H1 (cell line): Measurements from ENCODE around the gene GNAQ. TPM values are rescaled to one million over a fixed set of nuclear protein-coding genes. Genes with fewer than 3 reads are reported as not detected.

Source experiments
- CTCF ChIA-PET: fragments of 300-600 bp; sonication (Branson Sonifier 250); formaldehyde crosslinking; loops from one replicate; lab custom pipeline; 2021; ENCODE audit not compliant: partially characterized antibody; lab: Charles Lee
- POLR2A ChIA-PET: fragments of 300-600 bp; sonication (Branson Sonifier 250); formaldehyde crosslinking; loops from one replicate; lab custom pipeline; 2021; ENCODE audit warnings: inconsistent platforms; ENCODE audit not compliant: partially characterized antibody; lab: Charles Lee
- DNase-seq, 2 experiments: peaks; one replicate each; pipeline versions ENCODE4 v3.0.0 to v3.0.0-alpha.2; 2010 to 2022; ENCODE audit warnings: low spot score in 2 of 2, low read depth in 1 of 2, mixed read lengths in 1 of 2
- FAIRE-seq: peaks from 2 replicates; lab custom pipeline; 2011; peaks lifted over from hg19 to GRCh38; lab: Jason Lieb, UNC
- H2AFZ ChIP-seq: 2 replicates; pipeline ENCODE4 v1.8.1; 2012; ENCODE audit warnings: low read length, inconsistent platforms
- H2AK5ac ChIP-seq: 2 replicates; pipeline ENCODE4 v1.6.1; 2013; ENCODE audit warnings: low read depth, low read length
- H2BK120ac ChIP-seq: replicated peaks from 2 replicates; pipeline ENCODE3; 2013; ENCODE audit warnings: low read depth, low read length, inconsistent platforms
- H2BK12ac ChIP-seq: 2 replicates; pipeline ENCODE4 v1.6.1; 2013; ENCODE audit warnings: low read depth, low read length
- H2BK15ac ChIP-seq: 2 replicates; pipeline ENCODE4 v1.6.1; 2013; ENCODE audit warnings: low read length
- H2BK20ac ChIP-seq: 2 replicates; pipeline ENCODE4 v1.6.1; 2013; ENCODE audit warnings: low read length
- H2BK5ac ChIP-seq: 2 replicates; pipeline ENCODE4 v1.6.1; 2013; ENCODE audit warnings: low read depth, low read length
- H3K14ac ChIP-seq: 2 replicates; pipeline ENCODE4 v1.6.1; 2013; ENCODE audit warnings: inconsistent platforms; ENCODE audit not compliant: insufficient read length
- H3K18ac ChIP-seq: 2 replicates; pipeline ENCODE4 v1.6.1; 2013; ENCODE audit warnings: low read length; ENCODE audit errors: extremely low read depth
- H3K23ac ChIP-seq: 2 replicates; pipeline ENCODE4 v1.6.1; 2013; ENCODE audit warnings: inconsistent platforms; ENCODE audit not compliant: insufficient read length
- H3K23me2 ChIP-seq: 2 replicates; pipeline ENCODE4 v1.6.1; 2013; ENCODE audit warnings: low read depth, low read length
- H3K27ac ChIP-seq: 2 replicates; pipeline ENCODE4 v1.6.1; 2011; ENCODE audit warnings: low read depth, low read length, inconsistent platforms
- H3K27me3 ChIP-seq, 4 experiments: replicated peaks in 1 of 4; 1 replicate in 1 of 4; 2 replicates in 3 of 4; pipeline versions ENCODE4 v1.6.1 to v1.8.1; 2011 to 2013; ENCODE audit warnings: low read length in 3 of 4, mild to moderate bottlenecking in 3 of 4, inconsistent platforms in 2 of 4, mixed read lengths in 2 of 4, moderate library complexity in 1 of 4; ENCODE audit not compliant: control insufficient read depth in 3 of 4, insufficient read depth in 3 of 4; ENCODE audit errors: extremely low read depth in 1 of 4
- H3K36me3 ChIP-seq, 4 experiments: 2 replicates each; pipeline versions ENCODE4 v1.6.1 to v1.8.1; 2011 to 2013; ENCODE audit warnings: mild to moderate bottlenecking in 4 of 4, low read length in 3 of 4, moderate library complexity in 2 of 4, control low read depth in 1 of 4, inconsistent platforms in 1 of 4; ENCODE audit not compliant: insufficient read depth in 4 of 4, control insufficient read depth in 2 of 4
- H3K4ac ChIP-seq: replicated peaks from 2 replicates; pipeline ENCODE3; 2013; ENCODE audit warnings: low read length, low read depth, mixed read lengths, inconsistent platforms; ENCODE audit not compliant: insufficient read length
- H3K4me1 ChIP-seq, 4 experiments: replicated peaks in 1 of 4; 1 replicate in 1 of 4; 2 replicates in 3 of 4; pipeline versions ENCODE4 v1.6.1 to v1.8.1; 2011 to 2013; ENCODE audit warnings: low read length in 3 of 4, inconsistent platforms in 2 of 4, mixed read lengths in 1 of 4; ENCODE audit not compliant: insufficient read depth in 4 of 4, control insufficient read depth in 3 of 4
- H3K4me2 ChIP-seq, 2 experiments: 2 replicates each; pipeline versions ENCODE4 v1.6.1 to v1.8.1; 2011 to 2013; ENCODE audit warnings: low read depth in 2 of 2, low read length in 2 of 2, control low read depth in 1 of 2, inconsistent platforms in 1 of 2, mild to moderate bottlenecking in 1 of 2; ENCODE audit not compliant: insufficient read depth in 1 of 2
- H3K4me3 ChIP-seq, 4 experiments: fragments of 200-600, 300-600 bp in 1 of 4; sonication (generic), shearing (Covaris generic), sonication (Bioruptor Twin) in 1 of 4; 2 replicates each; pipeline versions ENCODE4 v1.5.1 to v1.8.1; 2011 to 2016; ENCODE audit warnings: low read length in 4 of 4, low read depth in 3 of 4, control low read depth in 2 of 4, inconsistent platforms in 2 of 4, mild to moderate bottlenecking in 2 of 4, mixed read lengths in 1 of 4, moderate library complexity in 1 of 4; ENCODE audit not compliant: insufficient read depth in 2 of 4; ENCODE audit errors: extremely low read depth in 1 of 4
- H3K56ac ChIP-seq: replicated peaks from 2 replicates; pipeline ENCODE3; 2013; ENCODE audit warnings: low read depth, mild to moderate bottlenecking, mixed read lengths, low read length, inconsistent platforms; ENCODE audit not compliant: insufficient read length
- H3K79me1 ChIP-seq: 2 replicates; pipeline ENCODE4 v1.6.1; 2013; ENCODE audit warnings: low read depth, low read length, control low read depth
- H3K79me2 ChIP-seq, 2 experiments: 2 replicates each; pipeline versions ENCODE4 v1.6.1 to v1.8.1; 2012 to 2013; ENCODE audit warnings: low read length in 2 of 2, mild to moderate bottlenecking in 2 of 2, inconsistent platforms in 1 of 2; ENCODE audit not compliant: insufficient read depth in 2 of 2, control insufficient read depth in 1 of 2
- H3K9ac ChIP-seq, 4 experiments: replicated peaks in 1 of 4; 1 replicate in 1 of 4; 2 replicates in 3 of 4; pipeline versions ENCODE4 v1.6.1 to v1.8.1; 2011 to 2013; ENCODE audit warnings: low read depth in 3 of 4, low read length in 3 of 4, control low read depth in 2 of 4, mild to moderate bottlenecking in 2 of 4, moderate library complexity in 2 of 4, inconsistent platforms in 1 of 4; ENCODE audit errors: extremely low read depth in 1 of 4
- H3K9me3 ChIP-seq, 2 experiments: 2 replicates each; pipeline versions ENCODE4 v1.6.1 to v1.8.1; 2012 to 2013; ENCODE audit warnings: mild to moderate bottlenecking in 2 of 2, moderate library complexity in 2 of 2, control low read depth in 1 of 2, inconsistent platforms in 1 of 2, low read depth in 1 of 2, low read length in 1 of 2, mixed read lengths in 1 of 2; ENCODE audit not compliant: insufficient read depth in 2 of 2
- H4K20me1 ChIP-seq, 2 experiments: replicated peaks in 1 of 2; 2 replicates each; pipeline versions ENCODE3 to v1.8.1; 2011 to 2013; ENCODE audit warnings: inconsistent platforms in 2 of 2, low read length in 2 of 2, mild to moderate bottlenecking in 1 of 2; ENCODE audit not compliant: insufficient read depth in 2 of 2, control insufficient read depth in 1 of 2
- H4K5ac ChIP-seq: 2 replicates; pipeline ENCODE4 v1.6.1; 2013; ENCODE audit warnings: low read length, low read depth, mixed read lengths, inconsistent platforms; ENCODE audit not compliant: insufficient read length
- H4K8ac ChIP-seq: 2 replicates; pipeline ENCODE4 v1.8.0; 2013; ENCODE audit warnings: mild to moderate bottlenecking, moderate library complexity, low read length, inconsistent platforms; ENCODE audit not compliant: insufficient read depth; ENCODE audit errors: extremely low read depth
- H4K91ac ChIP-seq: replicated peaks from 2 replicates; pipeline ENCODE3; 2013; ENCODE audit warnings: low read length, mixed read lengths, inconsistent platforms; ENCODE audit not compliant: insufficient read length
- CEBPB ChIP-seq: IDR thresholded peaks from 2 replicates; pipeline ENCODE4 v1.6.1; 2012; ENCODE audit warnings: low read depth, low read length
- GABPA ChIP-seq: IDR thresholded peaks from 2 replicates; pipeline ENCODE4 v1.6.1; 2011; ENCODE audit warnings: mild to moderate bottlenecking, low read length, moderate library complexity, borderline replicate concordance; ENCODE audit not compliant: insufficient read depth
- NANOG ChIP-seq: IDR thresholded peaks from 2 replicates; pipeline ENCODE4 v1.6.1; 2011; ENCODE audit warnings: low read length, low read depth, mild to moderate bottlenecking, inconsistent platforms; ENCODE audit not compliant: insufficient read depth, poor library complexity, severe bottlenecking
- POU5F1 ChIP-seq: IDR thresholded peaks from 2 replicates; pipeline ENCODE4 v1.6.1; 2011; ENCODE audit warnings: low read depth, mild to moderate bottlenecking, low read length, moderate library complexity
- SAP30 ChIP-seq: fragments of 300-600 bp; sonication (generic); IDR thresholded peaks from 2 replicates; pipeline ENCODE4 v1.7.1; 2012; ENCODE audit warnings: low read length, moderate library complexity, mild to moderate bottlenecking, inconsistent platforms; ENCODE audit not compliant: insufficient read depth, insufficient replicate concordance
- SP1 ChIP-seq: IDR thresholded peaks from 2 replicates; pipeline ENCODE4 v1.6.1; 2011; ENCODE audit warnings: low read depth, low read length
- SUZ12 ChIP-seq: fragments of 200-600 bp; sonication (generic); IDR thresholded peaks from 2 replicates; pipeline ENCODE4 v1.6.1; 2012; ENCODE audit warnings: mild to moderate bottlenecking, inconsistent platforms, low read length, moderate library complexity, mixed read lengths
- TCF12 ChIP-seq: IDR thresholded peaks from 2 replicates; pipeline ENCODE4 v1.6.1; 2011; ENCODE audit warnings: low read depth, mild to moderate bottlenecking, low read length
- WGBS, 2 experiments: shearing (Covaris generic) in 1 of 2; methylation state at CpG; one replicate each; pipeline versions ENCODE4 v1.1.6 to v1.1.7; 2013 to 2015; ENCODE audit warnings: low lambda C conversion rate in 2 of 2, mixed read lengths in 2 of 2, inconsistent platforms in 1 of 2, low coverage in 1 of 2, missing lambda C conversion rate in 1 of 2; ENCODE audit not compliant: insufficient replicate concordance in 2 of 2, insufficient coverage in 1 of 2, insufficient read length in 1 of 2; ENCODE audit errors: extremely low coverage in 1 of 2, missing lambda C conversion rate in 1 of 2; 5-methylcytosine and 5-hydroxymethylcytosine counted together
- polyA plus RNA-seq, 7 experiments: library from polyadenylated mRNA; depleted of rRNA in 3 of 7; stranded (reverse) in 5 of 7; unstranded in 2 of 7; fragments of >200 nt in 5 of 7; fragments of 200-250 nt in 2 of 7; gene quantifications; 1 replicate in 5 of 7; 2 replicates in 1 of 7; 4 replicates in 1 of 7; pipeline versions ENCODE4 v1.2.1 to v1.2.3, GENCODE V29; 2011 to 2013; ENCODE audit warnings: missing spikeins in 2 of 7, mixed read lengths in 2 of 7
- total RNA-seq: library from RNA; stranded (reverse); fragmentation: NEBNext Ultra II Directional; extraction: Animal tissue kit (Norgen Biotek cat#: 25700); gene quantifications from 2 replicates; pipeline ENCODE4 v1.2.1, GENCODE V29; 2021
- TF ChIP-seq, protein P1 (sequence below), 3 experiments: IDR thresholded peaks; 1 replicate in 2 of 3; 2 replicates in 1 of 3; pipeline versions ENCODE4 v1.5.1 to v1.6.1; 2011; ENCODE audit warnings: low read length in 3 of 3, mild to moderate bottlenecking in 3 of 3, inconsistent platforms in 2 of 3, low read depth in 1 of 3, moderate library complexity in 1 of 3; ENCODE audit not compliant: insufficient read depth in 1 of 3; ENCODE audit errors: control extremely low read depth in 1 of 3

Gene GNAQ
- total and polyA plus RNA-seq, 2 of the 8 experiments (the other 6 are each of a cell fraction or from before 2014, with no cell fraction given) = 22.8 to 63.8 TPM

DNA sequence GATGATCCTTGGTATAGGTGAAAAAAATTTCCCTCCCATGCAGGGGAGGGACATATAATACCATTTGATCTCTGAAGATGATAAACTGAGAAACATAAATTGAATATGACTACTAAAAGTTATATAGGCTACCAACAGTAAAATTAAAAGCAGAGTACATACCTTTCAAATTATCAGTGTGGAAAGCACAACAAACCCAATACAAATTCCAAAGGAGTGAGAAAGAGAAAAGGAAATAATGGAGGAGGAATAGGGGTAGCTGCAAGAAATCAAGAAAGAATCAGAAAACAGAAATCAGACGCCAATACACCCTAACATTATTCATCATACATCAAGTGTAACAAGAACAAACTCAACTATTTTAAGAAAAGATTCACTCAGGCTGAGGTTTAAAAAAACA is 17.7 kb downstream of the GNAQ start:
- no peak overlapping the region for H3K4me2 ChIP-seq
- no peak for FAIRE-seq
- TF ChIP-seq TCF12 (no peak), GABPA (no peak), SUZ12 (no peak), CEBPB (no peak), SAP30 (no peak), POU5F1 (no peak), SP1 (no peak), NANOG (no peak)
- TF ChIP-seq, protein P1, sequence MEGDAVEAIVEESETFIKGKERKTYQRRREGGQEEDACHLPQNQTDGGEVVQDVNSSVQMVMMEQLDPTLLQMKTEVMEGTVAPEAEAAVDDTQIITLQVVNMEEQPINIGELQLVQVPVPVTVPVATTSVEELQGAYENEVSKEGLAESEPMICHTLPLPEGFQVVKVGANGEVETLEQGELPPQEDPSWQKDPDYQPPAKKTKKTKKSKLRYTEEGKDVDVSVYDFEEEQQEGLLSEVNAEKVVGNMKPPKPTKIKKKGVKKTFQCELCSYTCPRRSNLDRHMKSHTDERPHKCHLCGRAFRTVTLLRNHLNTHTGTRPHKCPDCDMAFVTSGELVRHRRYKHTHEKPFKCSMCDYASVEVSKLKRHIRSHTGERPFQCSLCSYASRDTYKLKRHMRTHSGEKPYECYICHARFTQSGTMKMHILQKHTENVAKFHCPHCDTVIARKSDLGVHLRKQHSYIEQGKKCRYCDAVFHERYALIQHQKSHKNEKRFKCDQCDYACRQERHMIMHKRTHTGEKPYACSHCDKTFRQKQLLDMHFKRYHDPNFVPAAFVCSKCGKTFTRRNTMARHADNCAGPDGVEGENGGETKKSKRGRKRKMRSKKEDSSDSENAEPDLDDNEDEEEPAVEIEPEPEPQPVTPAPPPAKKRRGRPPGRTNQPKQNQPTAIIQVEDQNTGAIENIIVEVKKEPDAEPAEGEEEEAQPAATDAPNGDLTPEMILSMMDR (IDR thresholded peaks at IDR 0.05; ENCODE audit: control extremely low read depth in 1 of 3, insufficient read depth in 1 of 3, low read depth in 1 of 3, low read length in 3 of 3) = no peak

More for the DNA sequence above, 17.7 kb downstream of the GNAQ start:
- no peaks in the 10 kb centered on the region for H3K36me3 ChIP-seq
- H3K4me3 ChIP-seq = no peak overlapping the region
- no peak overlapping the region for H3K27ac ChIP-seq
- no peaks in the 10 kb centered on the region for H3K23me2 ChIP-seq
- no peak overlapping the region for H3K56ac ChIP-seq
- CTCF ChIA-PET = interaction anchor here (1.4 kb wide), 1 partner anchor 10 kb away, joined by 5 read pairs; no protein-coding TSS in a partner anchor
- H2BK20ac ChIP-seq = no peak overlapping the region
- POLR2A ChIA-PET = interaction anchor here (1.1 kb wide), 1 partner anchor 18 kb away, joined by 3 read pairs; the partner anchor contains the start of gene GNAQ
- H3K23ac ChIP-seq = no peak overlapping the region
- no peak overlapping the region for H3K4ac ChIP-seq
- no peaks in the 10 kb centered on the region for H3K9me3 ChIP-seq
- no peak overlapping the region for H3K9ac ChIP-seq
- peaks cover 0 to 94% of the 10 kb centered on the region in 2 experiments; a peak in 3 of 4 replicates for H3K79me2 ChIP-seq
- H4K8ac ChIP-seq = no peak overlapping the region
- no peak overlapping the region for H2BK120ac ChIP-seq
- H2BK15ac ChIP-seq = no peak overlapping the region
- no peak for DNase-seq
- peaks cover 5 to 6% of the 10 kb centered on the region in 2 experiments for H4K20me1 ChIP-seq
- no peak overlapping the region for H2BK5ac ChIP-seq
- no peak overlapping the region for H2AFZ ChIP-seq
- WGBS, 2 experiments = 83% methylated on average over 1 of the region's 1 CpG; no CpG with 5 or more reads in 1 of the 2 experiments
- no peak overlapping the region for H3K14ac ChIP-seq
- no peak overlapping the region for H2AK5ac ChIP-seq
- H4K5ac ChIP-seq = no peak overlapping the region
- H3K4me1 ChIP-seq = peaks cover 0 to 6% (median 0%) of the 10 kb centered on the region in 4 experiments; a peak in 5 of 7 replicates
- no peaks in the 10 kb centered on the region for H3K79me1 ChIP-seq
- H3K27me3 ChIP-seq = no peaks in the 10 kb centered on the region
- H3K18ac ChIP-seq = no peak overlapping the region
- H2BK12ac ChIP-seq = no peak overlapping the region
- no peak overlapping the region for H4K91ac ChIP-seq
